CD4-positive, alpha-beta memory T cell (primary cell): Measurements from ENCODE around the gene RBMS3. TPM values are rescaled to one million over a fixed set of nuclear protein-coding genes. Genes with fewer than 3 reads are reported as not detected.

Source experiments
- CTCF ChIA-PET: fragments of 350-600 bp; sonication (Branson Sonifier 250); formaldehyde crosslinking; loops from one replicate; lab custom pipeline; 2021; ENCODE audit warnings: inconsistent platforms; ENCODE audit not compliant: partially characterized antibody; lab: Charles Lee
- POLR2A ChIA-PET: fragments of 350-600 bp; sonication (Branson Sonifier 250); formaldehyde crosslinking; loops from one replicate; lab custom pipeline; 2021; ENCODE audit not compliant: partially characterized antibody; lab: Charles Lee
- DNase-seq, 5 donors: peaks; one replicate each; pipeline versions ENCODE4 v3.0.0 to v3.0.0-alpha.2; 2020 to 2022; ENCODE audit warnings: mixed read lengths in 1 of 5
- H3K27ac ChIP-seq: one replicate; pipeline ENCODE4 v1.7.0; 2013; ENCODE audit warnings: low read depth, low read length
- H3K27me3 ChIP-seq: 2 replicates; pipeline ENCODE4 v1.7.0; 2013; ENCODE audit warnings: mild to moderate bottlenecking, low read length, moderate library complexity; ENCODE audit not compliant: insufficient read depth
- H3K36me3 ChIP-seq: 2 replicates; pipeline ENCODE4 v1.7.0; 2013; ENCODE audit warnings: mild to moderate bottlenecking, low read length, moderate library complexity; ENCODE audit not compliant: insufficient read depth
- H3K4me1 ChIP-seq: 2 replicates; pipeline ENCODE4 v1.7.0; 2013; ENCODE audit warnings: mild to moderate bottlenecking, low read length, moderate library complexity; ENCODE audit not compliant: insufficient read depth
- H3K4me3 ChIP-seq, 2 donors: one replicate each; pipeline ENCODE4 v1.7.0; 2013; ENCODE audit warnings: low read length in 2 of 2, mild to moderate bottlenecking in 1 of 2
- H3K9me3 ChIP-seq, 2 donors: one replicate each; pipeline ENCODE4 v1.7.0; 2013; ENCODE audit warnings: low read length in 2 of 2, control low read depth in 1 of 2; ENCODE audit not compliant: control insufficient read depth in 1 of 2
- H3K27ac Mint-ChIP-seq, 7 donors: one replicate each; pipeline ENCODE4 v1.8.0; 2020 to 2021; ENCODE audit warnings: mixed read lengths in 7 of 7, mild to moderate bottlenecking in 6 of 7, inconsistent platforms in 3 of 7, moderate library complexity in 3 of 7
- H3K27me3 Mint-ChIP-seq, 2 donors: one replicate each; pipeline ENCODE4 v1.8.0; 2020 to 2021; ENCODE audit warnings: mixed read lengths in 2 of 2
- H3K36me3 Mint-ChIP-seq, 2 donors: one replicate each; pipeline ENCODE4 v1.8.0; 2020 to 2021; ENCODE audit warnings: mixed read lengths in 2 of 2, inconsistent platforms in 1 of 2, mild to moderate bottlenecking in 1 of 2
- H3K4me1 Mint-ChIP-seq, 4 donors: one replicate each; pipeline ENCODE4 v1.8.0; 2020 to 2021; ENCODE audit warnings: mixed read lengths in 4 of 4, mild to moderate bottlenecking in 1 of 4
- H3K4me3 Mint-ChIP-seq, 8 donors: one replicate each; pipeline ENCODE4 v1.8.0; 2020 to 2021; ENCODE audit warnings: mixed read lengths in 8 of 8, mild to moderate bottlenecking in 7 of 8, moderate library complexity in 6 of 8, inconsistent platforms in 3 of 8
- H3K9me3 Mint-ChIP-seq, 8 donors: one replicate each; pipeline ENCODE4 v1.8.0; 2020 to 2021; ENCODE audit warnings: mixed read lengths in 8 of 8, mild to moderate bottlenecking in 5 of 8, inconsistent platforms in 3 of 8, moderate library complexity in 1 of 8
- intact Hi-C: fragments of 100-400 bp; cut with micrococcal nuclease; formaldehyde crosslinking; loops from one replicate; pipeline ENCODE4 v1.15.1; 2023
- polyA plus RNA-seq, 2 donors: library from polyadenylated mRNA; unstranded; fragments of 300-500 nt; fragmentation: Illumina TruSeq; gene quantifications; one replicate each; pipeline ENCODE4 v1.2.3, GENCODE V29; 2021
- total RNA-seq, 2 experiments: library from RNA; stranded (reverse); gene quantifications; one replicate each; pipeline ENCODE4 v1.2.3, GENCODE V29; 2021

RBMS3 gene
- total and polyA plus RNA-seq, 4 experiments from 2014 or later = 0.70 to 1.6 (median 1.0) TPM; not detected in 1

GRCh38 chr3:29932696-29933325, 651.9 kb downstream of the RBMS3 start:
- Histone ChIP-seq H3K27ac (no peak overlapping the region), H3K4me1 (no peaks in the 10 kb centered on the region), H3K27me3 (no peaks in the 10 kb centered on the region), H3K4me3 (no peak overlapping the region), H3K36me3 (no peaks in the 10 kb centered on the region), H3K9me3 (no peaks in the 10 kb centered on the region)
- Mint-ChIP-seq H3K4me1 (no peaks in the 10 kb centered on the region), H3K36me3 (no peaks in the 10 kb centered on the region), H3K27ac (no peak overlapping the region), H3K9me3 (no peaks in the 10 kb centered on the region), H3K4me3 (no peak overlapping the region), H3K27me3 (peaks cover 0 to 1% of the 10 kb centered on the region in 2 donors)
- DNase-seq = no peak
- ChIA-PET POLR2A (no interaction called here), CTCF (no interaction called here)
- intact Hi-C loops = no loop called here

- Histone ChIP-seq H3K9me3 (no peaks in the 10 kb centered on the region), H3K27ac (no peak overlapping the region), H3K4me3 (no peak overlapping the region), H3K4me1 (no peaks in the 10 kb centered on the region), H3K36me3 (no peaks in the 10 kb centered on the region), H3K27me3 (no peaks in the 10 kb centered on the region)
- Mint-ChIP-seq H3K27ac (no peak overlapping the region), H3K9me3 (no peaks in the 10 kb centered on the region), H3K27me3 (peaks cover 0 to 1% of the 10 kb centered on the region in 2 donors), H3K4me1 (no peaks in the 10 kb centered on the region), H3K36me3 (no peaks in the 10 kb centered on the region), H3K4me3 (no peak overlapping the region)
- POLR2A ChIA-PET = no interaction called here
- intact Hi-C loops = no loop called here
- no peak for DNase-seq
- CTCF ChIA-PET = no interaction called here
These were observed 653.1 kb downstream of the RBMS3 start for GRCh38 chr3:29933802-29934490.

- Histone ChIP-seq H3K36me3 (no peaks in the 10 kb centered on the region), H3K4me3 (no peak overlapping the region), H3K9me3 (no peaks in the 10 kb centered on the region), H3K4me1 (no peaks in the 10 kb centered on the region), H3K27me3 (no peaks in the 10 kb centered on the region), H3K27ac (no peak overlapping the region)
- Mint-ChIP-seq H3K36me3 (no peaks in the 10 kb centered on the region), H3K27ac (no peak overlapping the region), H3K9me3 (no peaks in the 10 kb centered on the region), H3K27me3 (peaks cover 0 to 5% of the 10 kb centered on the region in 2 donors), H3K4me3 (no peak overlapping the region), H3K4me1 (no peaks in the 10 kb centered on the region)
- ChIA-PET POLR2A (no interaction called here), CTCF (no interaction called here)
- intact Hi-C loops = no loop called here
- no peak for DNase-seq
These were observed 653.9 kb downstream of the RBMS3 start for GRCh38 chr3:29934751-29935150.

- H3K4me3 Mint-ChIP-seq = no peak overlapping the region
- no peaks in the 10 kb centered on the region for H3K36me3 Mint-ChIP-seq
- no peaks in the 10 kb centered on the region for H3K9me3 Mint-ChIP-seq
- ChIA-PET POLR2A (no interaction called here), CTCF (no interaction called here)
- H3K36me3 ChIP-seq = no peaks in the 10 kb centered on the region
- no peaks in the 10 kb centered on the region for H3K4me1 Mint-ChIP-seq
- no peak overlapping the region for H3K27ac ChIP-seq
- H3K4me1 ChIP-seq = no peaks in the 10 kb centered on the region
- peaks cover 4 to 7% of the 10 kb centered on the region in 2 donors for H3K27me3 Mint-ChIP-seq
- no peaks in the 10 kb centered on the region for H3K9me3 ChIP-seq
- no peak overlapping the region for H3K4me3 ChIP-seq
- intact Hi-C loops = no loop called here
- DNase-seq = no peak
- no peak overlapping the region for H3K27ac Mint-ChIP-seq
- no peaks in the 10 kb centered on the region for H3K27me3 ChIP-seq
These were observed 655.2 kb downstream of the RBMS3 start for GRCh38 chr3:29936054-29936453.

- Histone ChIP-seq H3K27me3 (no peaks in the 10 kb centered on the region), H3K36me3 (no peaks in the 10 kb centered on the region), H3K27ac (no peak overlapping the region), H3K9me3 (no peaks in the 10 kb centered on the region), H3K4me3 (no peak overlapping the region), H3K4me1 (no peaks in the 10 kb centered on the region)
- peaks cover 4 to 6% of the 10 kb centered on the region in 2 donors for H3K27me3 Mint-ChIP-seq
- no peak overlapping the region for H3K27ac Mint-ChIP-seq
- no peaks in the 10 kb centered on the region for H3K9me3 Mint-ChIP-seq
- ChIA-PET CTCF (no interaction called here), POLR2A (no interaction called here)
- no peaks in the 10 kb centered on the region for H3K4me1 Mint-ChIP-seq
- no peaks in the 10 kb centered on the region for H3K36me3 Mint-ChIP-seq
- H3K4me3 Mint-ChIP-seq = no peak overlapping the region
- no peak for DNase-seq
- intact Hi-C loops = no loop called here
These were observed 655.9 kb downstream of the RBMS3 start for GRCh38 chr3:29936766-29937165.

GRCh38 chr3:29937185-29937584, 656.3 kb downstream of the RBMS3 start:
- no peaks in the 10 kb centered on the region for H3K4me1 Mint-ChIP-seq
- no peaks in the 10 kb centered on the region for H3K4me1 ChIP-seq
- no peak overlapping the region for H3K4me3 ChIP-seq
- no peaks in the 10 kb centered on the region for H3K9me3 ChIP-seq
- intact Hi-C loops = no loop called here
- H3K9me3 Mint-ChIP-seq = no peaks in the 10 kb centered on the region
- ChIA-PET POLR2A (no interaction called here), CTCF (no interaction called here)
- H3K27ac ChIP-seq = no peak overlapping the region
- DNase-seq = no peak
- H3K27me3 ChIP-seq = no peaks in the 10 kb centered on the region
- H3K36me3 Mint-ChIP-seq = no peaks in the 10 kb centered on the region
- H3K4me3 Mint-ChIP-seq = no peak overlapping the region
- H3K27ac Mint-ChIP-seq = no peak overlapping the region
- no peaks in the 10 kb centered on the region for H3K36me3 ChIP-seq
- H3K27me3 Mint-ChIP-seq = peaks cover 5 to 6% of the 10 kb centered on the region in 2 donors

GRCh38 chr3:29940759-29941323, 660.0 kb downstream of the RBMS3 start:
- H3K9me3 Mint-ChIP-seq = no peaks in the 10 kb centered on the region

More at GRCh38 chr3:29940759-29941323, 660.0 kb downstream of the RBMS3 start:
- Histone ChIP-seq H3K36me3 (no peaks in the 10 kb centered on the region), H3K4me1 (no peaks in the 10 kb centered on the region), H3K9me3 (no peaks in the 10 kb centered on the region), H3K27me3 (no peaks in the 10 kb centered on the region), H3K27ac (no peak overlapping the region), H3K4me3 (no peak overlapping the region)
- intact Hi-C loops = no loop called here
- Mint-ChIP-seq H3K27ac (no peak overlapping the region), H3K36me3 (no peaks in the 10 kb centered on the region), H3K27me3 (peaks cover 5 to 6% of the 10 kb centered on the region in 2 donors), H3K4me3 (no peak overlapping the region), H3K4me1 (no peaks in the 10 kb centered on the region)
- ChIA-PET POLR2A (no interaction called here), CTCF (no interaction called here)
- DNase-seq = no peak
